HepG2 (cell line): ENCODE data around the gene P2RX6. TPM values are rescaled to one million over a fixed set of nuclear protein-coding genes. Genes with fewer than 3 reads are reported as not detected.
A peak's percentile ranks its signal among the peaks of the same experiment; 100 is the strongest.

Experiments
- MTERF4 ChIP-seq: sonication (generic); formaldehyde crosslinking; IDR thresholded peaks from 2 replicates; pipeline ENCODE4 v1.8.0; 2023; ENCODE audit warnings: mild to moderate bottlenecking, missing genetic modification reagents
- ZNF225 ChIP-seq: sonication (generic); formaldehyde crosslinking; IDR thresholded peaks from 2 replicates; pipeline ENCODE4 v1.4.0; 2020; ENCODE audit warnings: mild to moderate bottlenecking, missing genetic modification reagents
- ZNF569 ChIP-seq: sonication (generic); formaldehyde crosslinking; IDR thresholded peaks from 2 replicates; pipeline ENCODE4 v1.5.0; 2020; ENCODE audit warnings: mild to moderate bottlenecking, missing genetic modification reagents, moderate library complexity, borderline replicate concordance
- ZNF709 ChIP-seq: sonication (generic); formaldehyde crosslinking; IDR thresholded peaks from 2 replicates; pipeline ENCODE4 v1.5.0; 2020; ENCODE audit warnings: mild to moderate bottlenecking, missing genetic modification reagents
- polyA plus RNA-seq, 8 experiments: library from polyadenylated mRNA; depleted of rRNA in 3 of 8; stranded (reverse) in 7 of 8; unstranded in 1 of 8; fragments of >200 nt; fragmentation: Illumina TruSeq in 4 of 8; extraction: Trizol in 4 of 8; gene quantifications; 2 replicates each; pipeline versions ENCODE4 v1.2.1 to v1.2.3, GENCODE V29; 2011 to 2016; ENCODE audit warnings: low read depth in 4 of 8, missing spikeins in 1 of 8, mixed read lengths in 1 of 8; ENCODE audit not compliant: insufficient read depth in 1 of 8
- total RNA-seq, 5 experiments: library from RNA; depleted of rRNA; stranded (reverse); fragments of >200 nt; fragmentation: Illumina TruSeq; extraction: Trizol; gene quantifications; 2 replicates each; pipeline ENCODE4 v1.2.3, GENCODE V29; 2016; ENCODE audit warnings: low read depth in 1 of 5
- TF ChIP-seq, protein P1 (sequence below): sonication (generic); formaldehyde crosslinking; IDR thresholded peaks from 2 replicates; pipeline ENCODE4 v1.4.0; 2020; ENCODE audit warnings: missing genetic modification reagents
- TF ChIP-seq, protein P2 (sequence below): sonication (generic); formaldehyde crosslinking; conservative IDR thresholded peaks from 2 replicates; pipeline ENCODE4 v1.4.0; 2020; ENCODE audit warnings: missing genetic modification reagents

Gene P2RX6
- total and polyA plus RNA-seq, 2 of the 13 experiments (the other 11 are each of a cell fraction or from before 2014, with no cell fraction given), result 0.04 to 0.12 TPM

DNA sequence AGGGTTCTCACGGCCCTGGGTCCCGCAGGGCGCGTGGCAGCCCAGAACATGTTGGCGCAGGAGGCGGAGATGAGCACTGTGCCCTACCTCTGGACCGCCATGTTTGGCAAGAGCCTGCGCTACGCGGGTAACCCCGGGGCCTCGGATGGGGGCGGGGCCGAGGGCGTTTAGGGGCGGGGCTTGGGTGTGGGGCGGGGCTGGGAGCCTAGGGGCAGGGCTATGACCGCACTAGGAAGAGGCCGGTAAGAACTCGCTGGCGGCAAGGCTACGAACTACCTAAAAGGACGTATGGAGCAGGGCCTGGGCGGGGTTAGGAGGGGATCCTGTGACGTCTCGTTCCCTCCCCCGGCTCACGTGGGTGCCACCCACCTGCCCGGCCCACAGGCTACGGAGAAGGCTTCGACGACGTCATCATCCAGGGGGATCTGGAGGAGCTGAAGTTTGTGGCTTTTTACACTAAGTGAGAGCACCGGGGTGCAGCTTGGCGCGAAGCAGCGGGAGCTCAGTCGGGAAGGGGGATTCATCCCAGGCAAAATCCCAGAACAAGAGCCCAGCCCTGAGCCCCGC, 35.6 kb upstream of the P2RX6 start (continued):
- TF ChIP-seq MTERF4 (CRISPR knock-in tag), result peak; percentile 59; the same call in 1 of the 2 replicates
- no peak for TF ChIP-seq ZNF225 (CRISPR knock-in tag)
- TF ChIP-seq ZNF709 (CRISPR knock-in tag), result 0 out of 2 replicates have a peak, but pooled peaks have one; percentile 34
- TF ChIP-seq, protein P1, sequence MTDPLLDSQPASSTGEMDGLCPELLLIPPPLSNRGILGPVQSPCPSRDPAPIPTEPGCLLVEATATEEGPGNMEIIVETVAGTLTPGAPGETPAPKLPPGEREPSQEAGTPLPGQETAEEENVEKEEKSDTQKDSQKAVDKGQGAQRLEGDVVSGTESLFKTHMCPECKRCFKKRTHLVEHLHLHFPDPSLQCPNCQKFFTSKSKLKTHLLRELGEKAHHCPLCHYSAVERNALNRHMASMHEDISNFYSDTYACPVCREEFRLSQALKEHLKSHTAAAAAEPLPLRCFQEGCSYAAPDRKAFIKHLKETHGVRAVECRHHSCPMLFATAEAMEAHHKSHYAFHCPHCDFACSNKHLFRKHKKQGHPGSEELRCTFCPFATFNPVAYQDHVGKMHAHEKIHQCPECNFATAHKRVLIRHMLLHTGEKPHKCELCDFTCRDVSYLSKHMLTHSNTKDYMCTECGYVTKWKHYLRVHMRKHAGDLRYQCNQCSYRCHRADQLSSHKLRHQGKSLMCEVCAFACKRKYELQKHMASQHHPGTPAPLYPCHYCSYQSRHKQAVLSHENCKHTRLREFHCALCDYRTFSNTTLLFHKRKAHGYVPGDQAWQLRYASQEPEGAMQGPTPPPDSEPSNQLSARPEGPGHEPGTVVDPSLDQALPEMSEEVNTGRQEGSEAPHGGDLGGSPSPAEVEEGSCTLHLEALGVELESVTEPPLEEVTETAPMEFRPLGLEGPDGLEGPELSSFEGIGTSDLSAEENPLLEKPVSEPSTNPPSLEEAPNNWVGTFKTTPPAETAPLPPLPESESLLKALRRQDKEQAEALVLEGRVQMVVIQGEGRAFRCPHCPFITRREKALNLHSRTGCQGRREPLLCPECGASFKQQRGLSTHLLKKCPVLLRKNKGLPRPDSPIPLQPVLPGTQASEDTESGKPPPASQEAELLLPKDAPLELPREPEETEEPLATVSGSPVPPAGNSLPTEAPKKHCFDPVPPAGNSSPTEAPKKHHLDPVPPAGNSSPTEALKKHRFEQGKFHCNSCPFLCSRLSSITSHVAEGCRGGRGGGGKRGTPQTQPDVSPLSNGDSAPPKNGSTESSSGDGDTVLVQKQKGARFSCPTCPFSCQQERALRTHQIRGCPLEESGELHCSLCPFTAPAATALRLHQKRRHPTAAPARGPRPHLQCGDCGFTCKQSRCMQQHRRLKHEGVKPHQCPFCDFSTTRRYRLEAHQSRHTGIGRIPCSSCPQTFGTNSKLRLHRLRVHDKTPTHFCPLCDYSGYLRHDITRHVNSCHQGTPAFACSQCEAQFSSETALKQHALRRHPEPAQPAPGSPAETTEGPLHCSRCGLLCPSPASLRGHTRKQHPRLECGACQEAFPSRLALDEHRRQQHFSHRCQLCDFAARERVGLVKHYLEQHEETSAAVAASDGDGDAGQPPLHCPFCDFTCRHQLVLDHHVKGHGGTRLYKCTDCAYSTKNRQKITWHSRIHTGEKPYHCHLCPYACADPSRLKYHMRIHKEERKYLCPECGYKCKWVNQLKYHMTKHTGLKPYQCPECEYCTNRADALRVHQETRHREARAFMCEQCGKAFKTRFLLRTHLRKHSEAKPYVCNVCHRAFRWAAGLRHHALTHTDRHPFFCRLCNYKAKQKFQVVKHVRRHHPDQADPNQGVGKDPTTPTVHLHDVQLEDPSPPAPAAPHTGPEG (CRISPR knock-in tag), result peak; percentile 21; the same call in 1 of the 2 replicates
- TF ChIP-seq ZNF569, result no peak
- TF ChIP-seq, protein P2, sequence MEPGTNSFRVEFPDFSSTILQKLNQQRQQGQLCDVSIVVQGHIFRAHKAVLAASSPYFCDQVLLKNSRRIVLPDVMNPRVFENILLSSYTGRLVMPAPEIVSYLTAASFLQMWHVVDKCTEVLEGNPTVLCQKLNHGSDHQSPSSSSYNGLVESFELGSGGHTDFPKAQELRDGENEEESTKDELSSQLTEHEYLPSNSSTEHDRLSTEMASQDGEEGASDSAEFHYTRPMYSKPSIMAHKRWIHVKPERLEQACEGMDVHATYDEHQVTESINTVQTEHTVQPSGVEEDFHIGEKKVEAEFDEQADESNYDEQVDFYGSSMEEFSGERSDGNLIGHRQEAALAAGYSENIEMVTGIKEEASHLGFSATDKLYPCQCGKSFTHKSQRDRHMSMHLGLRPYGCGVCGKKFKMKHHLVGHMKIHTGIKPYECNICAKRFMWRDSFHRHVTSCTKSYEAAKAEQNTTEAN (CRISPR knock-in tag), result 0 out of 2 replicates have a peak, but pooled peaks have one; percentile 26
